ENCODE measurements around the gene TOMM20L. TPM values are rescaled to one million over a fixed set of nuclear protein-coding genes. Genes with fewer than 3 reads are reported as not detected.

Gene TOMM20L
- total RNA-seq, 1 experiment from 2014 or later = not detected

- Histone ChIP-seq H4K91ac (ENCODE audit: insufficient read length, low read depth, low read length) (no peak overlapping the region), H2BK12ac (ENCODE audit: insufficient read length, low read depth, low read length) (no peak overlapping the region), H3K4me2 (ENCODE audit: insufficient read depth, insufficient read length, low read length) (no peak overlapping the region), H3T11ph (ENCODE audit: low read length) (no peak overlapping the region), H3K23ac (ENCODE audit: insufficient read length, low read depth, low read length) (no peak overlapping the region), H3K23me2 (ENCODE audit: insufficient read length, low read depth, low read length, poor library complexity, severe bottlenecking) (no peaks in the 10 kb centered on the region), H3K79me1 (ENCODE audit: insufficient read depth, low read depth, low read length, poor library complexity, severe bottlenecking) (no peaks in the 10 kb centered on the region), H3K14ac (ENCODE audit: insufficient read depth, low read length) (no peak overlapping the region), H4K5ac (ENCODE audit: insufficient read length, low read depth, low read length) (no peak overlapping the region), H3K27me3 (ENCODE audit: insufficient read depth, low read length) (no peaks in the 10 kb centered on the region), H2AFZ (ENCODE audit: low read length) (no peak overlapping the region), H3K9ac (ENCODE audit: extremely low read depth, insufficient read length, low read length) (no peak overlapping the region), H2BK5ac (ENCODE audit: insufficient read length, low read length) (no peak overlapping the region), H2BK20ac (ENCODE audit: low read depth, low read length, poor library complexity, severe bottlenecking) (no peak overlapping the region), H3K18ac (ENCODE audit: insufficient read length, low read depth, low read length) (no peak overlapping the region), H3K79me2 (ENCODE audit: insufficient read depth, low read length) (no peaks in the 10 kb centered on the region), H2AK5ac (ENCODE audit: insufficient read length, low read length) (no peak overlapping the region), H3K4me1 (ENCODE audit: insufficient read depth, low read length) (no peaks in the 10 kb centered on the region), H3K4ac (ENCODE audit: low read depth, low read length) (no peak overlapping the region), H3K27ac (ENCODE audit: insufficient read length, low read depth, low read length) (no peak overlapping the region), H4K8ac (replicated peaks; ENCODE audit: insufficient read length, low read depth, low read length) (no peak overlapping the region), H3K9me3 (ENCODE audit: control insufficient read depth, low read depth, low read length) (no peaks in the 10 kb centered on the region), H4K20me1 (ENCODE audit: control insufficient read depth, insufficient read depth, insufficient read length) (no peaks in the 10 kb centered on the region), H2BK120ac (ENCODE audit: low read depth, low read length, poor library complexity, severe bottlenecking) (no peak overlapping the region), H2BK15ac (ENCODE audit: low read depth, low read length) (no peak overlapping the region), H3K56ac (ENCODE audit: insufficient read length, low read depth, low read length) (no peak overlapping the region)
- H3K4me3 Mint-ChIP-seq = no peak overlapping the region
- no peak for DNase-seq
- H3K36me3 Mint-ChIP-seq (ENCODE audit: insufficient read depth in 1 of 3, low read depth in 3 of 3) = peaks cover 5 to 33% (median 25%) of the 10 kb centered on the region in 3 experiments; a peak in 6 of 7 replicates
- no peaks in the 10 kb centered on the region for H3K4me1 Mint-ChIP-seq
- H3K27ac Mint-ChIP-seq = no peak overlapping the region
- no peaks in the 10 kb centered on the region for H3K9me3 Mint-ChIP-seq
- H3K27me3 Mint-ChIP-seq (ENCODE audit: low read depth) = no peaks in the 10 kb centered on the region
- TF ChIP-seq CTCF (conservative IDR thresholded peaks at IDR 0.05) = no peak
- no CpG with 5 or more reads among the region's 4 CpGs for WGBS (ENCODE audit: extremely low coverage, insufficient read length, low lambda C conversion rate)
Observed at GRCh38 chr14:58353516-58354299, 42.0 kb upstream of the TOMM20L start.
